H1 (cell line): Measurements from ENCODE around the gene EBLN2. TPM values are rescaled to one million over a fixed set of nuclear protein-coding genes. Genes with fewer than 3 reads are reported as not detected.

ENCODE experiments used
- POLR2A ChIP-seq, 2 experiments: IDR thresholded peaks; 1 replicate in 1 of 2; 2 replicates in 1 of 2; pipeline ENCODE4 v1.6.1; 2011; ENCODE audit warnings: low read depth in 2 of 2, low read length in 2 of 2, mild to moderate bottlenecking in 2 of 2; ENCODE audit errors: control extremely low read depth in 1 of 2
- polyA plus RNA-seq, 7 experiments: library from polyadenylated mRNA; depleted of rRNA in 3 of 7; stranded (reverse) in 5 of 7; unstranded in 2 of 7; fragments of >200 nt in 5 of 7; fragments of 200-250 nt in 2 of 7; gene quantifications; 1 replicate in 5 of 7; 2 replicates in 1 of 7; 4 replicates in 1 of 7; pipeline versions ENCODE4 v1.2.1 to v1.2.3, GENCODE V29; 2011 to 2013; ENCODE audit warnings: missing spikeins in 2 of 7, mixed read lengths in 2 of 7
- total RNA-seq: library from RNA; stranded (reverse); fragmentation: NEBNext Ultra II Directional; extraction: Animal tissue kit (Norgen Biotek cat#: 25700); gene quantifications from 2 replicates; pipeline ENCODE4 v1.2.1, GENCODE V29; 2021

EBLN2 gene
- total and polyA plus RNA-seq, 2 of the 8 experiments (the other 6 are each of a cell fraction or from before 2014, with no cell fraction given), result 1.9 to 3.8 TPM

DNA sequence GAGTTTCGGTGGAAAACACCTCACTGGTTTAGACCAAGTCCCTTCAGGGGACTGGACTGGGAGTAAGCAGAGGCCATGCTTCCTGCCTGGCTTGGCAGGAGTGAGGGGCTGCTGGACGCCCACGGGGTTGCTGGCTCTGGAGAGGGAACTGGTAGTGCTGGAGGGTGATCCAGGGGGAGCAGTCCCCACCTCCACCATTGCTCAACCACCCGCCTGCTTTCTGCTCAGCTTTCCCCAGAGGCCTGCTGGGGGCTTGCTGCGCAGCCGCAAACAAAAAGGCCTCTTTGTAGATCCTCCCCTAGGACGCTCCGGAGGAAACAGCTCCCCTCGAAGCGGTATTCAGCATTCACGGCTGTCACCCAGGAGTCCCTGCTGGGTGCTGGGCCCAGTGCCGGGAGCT lies 33.5 kb downstream of the EBLN2 start (continued):
- 0 out of 3 replicates have a peak, but pooled peaks of 1 of the 2 experiments have one; percentile 21 for TF ChIP-seq POLR2A (IDR thresholded peaks at IDR 0.05; ENCODE audit: control extremely low read depth in 1 of 2, low read depth in 2 of 2, low read length in 2 of 2)
